Skin epidermis (tissue), 12 donors: ENCODE measurements around the gene ADAP2.
A peak's percentile ranks its signal among the peaks of the same experiment; 100 is the strongest.
"Not testable (repeated sequence)": the region's sequence is repeated elsewhere in the genome, so short reads cannot be mapped to it uniquely, and the experiment has no call there.

Experiments used
- H3K27ac ChIP-seq, 21 experiments: fragments of 200-600 bp; sonication (generic) in 11 of 21; one replicate each; pipeline ENCODE4 v1.5.0; 2020; ENCODE audit warnings: mild to moderate bottlenecking in 3 of 21, inconsistent platforms in 2 of 21, moderate library complexity in 2 of 21
- H3K4me3 ChIP-seq, 7 experiments: fragments of 200-600 bp; sonication (generic) in 2 of 7; one replicate each; pipeline ENCODE4 v1.5.0; 2020; ENCODE audit warnings: inconsistent platforms in 2 of 7, mild to moderate bottlenecking in 2 of 7, moderate library complexity in 1 of 7

ADAP2 gene

GRCh38 chr17:30921544-30922196 lies at the start of gene ADAP2:
TSS of gene ADAP2 (plus strand) at chr17:30921945. CDS start at chr17:30922015, 70 bp downstream.
- peak within 1 kb of the TSS in 19 of 21 experiments; percentile 37 to 81 (median 68) for H3K27ac ChIP-seq

GRCh38 chr17:30886187-30886586 lies 35.6 kb upstream of the ADAP2 start:
- no peak overlapping the region for H3K4me3 ChIP-seq
- no peak overlapping the region for H3K27ac ChIP-seq

More at GRCh38 chr17:30921544-30922196, at the start of gene ADAP2:
- H3K4me3 ChIP-seq: peak within 1 kb of the TSS; percentile 36 to 58 (median 47)

- Histone ChIP-seq H3K4me3 (no peak overlapping the region), H3K27ac (no peak overlapping the region)
These were observed 27.5 kb upstream of the ADAP2 start for GRCh38 chr17:30894236-30894635.

GRCh38 chr17:30897311-30897710 lies 24.4 kb upstream of the ADAP2 start:
- H3K4me3 ChIP-seq: no peak overlapping the region

GRCh38 chr17:30905742-30906100 lies 16.0 kb upstream of the ADAP2 start:
- H3K27ac ChIP-seq: peak overlapping the region in 20 of 21 experiments; percentile 74 to 98 (median 90)
- peak overlapping the region; percentile 45 to 81 (median 66) for H3K4me3 ChIP-seq

More at GRCh38 chr17:30897311-30897710, 24.4 kb upstream of the ADAP2 start:
- no peak overlapping the region for H3K27ac ChIP-seq

GRCh38 chr17:30906101-30906911 lies 15.4 kb upstream of the ADAP2 start, which contains the start of gene TEFM:
TSS of gene TEFM (minus strand) at chr17:30906238. CDS start at chr17:30906198, 40 bp downstream.
- H3K27ac ChIP-seq: peak within 1 kb of the TSS; percentile 58 to 98 (median 90)
- H3K4me3 ChIP-seq: peak within 1 kb of the TSS; percentile 45 to 81 (median 66)

GRCh38 chr17:30908717-30909420 lies 12.9 kb upstream of the ADAP2 start:
- no peak overlapping the region for H3K27ac ChIP-seq
- H3K4me3 ChIP-seq: no peak overlapping the region

- H3K27ac ChIP-seq, H3K4me3 ChIP-seq: not testable (repeated sequence)
These were observed 11.6 kb upstream of the ADAP2 start for GRCh38 chr17:30910151-30910550.

GRCh38 chr17:30913955-30914354 lies 7.8 kb upstream of the ADAP2 start:
- H3K27ac ChIP-seq: no peak overlapping the region
- H3K4me3 ChIP-seq: no peak overlapping the region

GRCh38 chr17:30915833-30916611 lies 5.7 kb upstream of the ADAP2 start:
- no peak overlapping the region for H3K4me3 ChIP-seq
- no peak overlapping the region for H3K27ac ChIP-seq

GRCh38 chr17:30917050-30917449 lies 4.7 kb upstream of the ADAP2 start:
- Histone ChIP-seq H3K27ac (no peak overlapping the region), H3K4me3 (no peak overlapping the region)

- Histone ChIP-seq H3K4me3 (no peak overlapping the region), H3K27ac (peak overlapping the region in 6 of 21 experiments; percentile 10 to 38 (median 24))
These were observed 1.5 kb upstream of the ADAP2 start for GRCh38 chr17:30920282-30920681.

GRCh38 chr17:30920683-30921543 lies 832 bp upstream of the ADAP2 start:
- Histone ChIP-seq H3K4me3 (peak overlapping the region in 1 of 7 experiments; percentile 58), H3K27ac (peak overlapping the region in 8 of 21 experiments; percentile 22 to 81 (median 72))

GRCh38 chr17:30922235-30923030 lies 688 bp downstream of the ADAP2 start:
- Histone ChIP-seq H3K27ac (peak overlapping the region in 19 of 21 experiments; percentile 37 to 81 (median 68)), H3K4me3 (peak overlapping the region; percentile 36 to 58 (median 47))

GRCh38 chr17:30924341-30924740 lies 2.6 kb downstream of the ADAP2 start:
- H3K4me3 ChIP-seq: no peak overlapping the region
- no peak overlapping the region for H3K27ac ChIP-seq

GRCh38 chr17:30926516-30926915 lies 4.8 kb downstream of the ADAP2 start:
- no peak overlapping the region for H3K4me3 ChIP-seq
- no peak overlapping the region for H3K27ac ChIP-seq

GRCh38 chr17:30927756-30928155 lies 6.0 kb downstream of the ADAP2 start:
- Histone ChIP-seq H3K4me3 (no peak overlapping the region), H3K27ac (no peak overlapping the region)

- no peak overlapping the region for H3K27ac ChIP-seq
- no peak overlapping the region for H3K4me3 ChIP-seq
These were observed 6.8 kb downstream of the ADAP2 start for GRCh38 chr17:30928584-30928983.
